Calu3 (cell line): ENCODE data around the gene SHC1. TPM values are rescaled to one million over a fixed set of nuclear protein-coding genes. Genes with fewer than 3 reads are reported as not detected.

Source experiments
- BruUV-seq: library from RNA; stranded (reverse); fragments of 400-500 nt; replicated peaks from 2 replicates; lab custom pipeline; 2021; lab: Mats Ljungman, UMichigan
- CTCF ChIA-PET: fragments of 300-600 bp; sonication (Branson Sonifier 250); formaldehyde crosslinking; loops from one replicate; lab custom pipeline; 2022; ENCODE audit warnings: antibody characterized with exemption; lab: Charles Lee
- DNase-seq: peaks from one replicate; pipeline ENCODE4 v3.0.0; 2022
- H3K27ac Mint-ChIP-seq: one replicate; pipeline ENCODE4 v1.8.0; 2022; ENCODE audit warnings: mixed read lengths; ENCODE audit not compliant: unreplicated experiment
- H3K27me3 Mint-ChIP-seq: one replicate; pipeline ENCODE4 v1.8.0; 2022; ENCODE audit warnings: mixed read lengths; ENCODE audit not compliant: unreplicated experiment
- H3K36me3 Mint-ChIP-seq: one replicate; pipeline ENCODE4 v1.8.0; 2022; ENCODE audit warnings: mild to moderate bottlenecking, moderate library complexity, mixed read lengths; ENCODE audit not compliant: insufficient read depth, unreplicated experiment
- H3K4me1 Mint-ChIP-seq: one replicate; pipeline ENCODE4 v1.8.0; 2022; ENCODE audit warnings: mild to moderate bottlenecking, low read depth, mixed read lengths; ENCODE audit not compliant: unreplicated experiment
- H3K4me3 Mint-ChIP-seq: one replicate; pipeline ENCODE4 v1.8.0; 2022; ENCODE audit warnings: mild to moderate bottlenecking, low read depth, moderate library complexity, mixed read lengths; ENCODE audit not compliant: unreplicated experiment
- H3K9me3 Mint-ChIP-seq: one replicate; pipeline ENCODE4 v1.8.0; 2022; ENCODE audit warnings: low read depth, mixed read lengths; ENCODE audit not compliant: unreplicated experiment
- intact Hi-C: fragments of 100-400 bp; cut with micrococcal nuclease; formaldehyde crosslinking; loops from one replicate; pipeline ENCODE4 v1.10.0; 2022; ENCODE audit not compliant: unreplicated experiment
- total RNA-seq: library from RNA; stranded (reverse); gene quantifications from 2 replicates; pipeline ENCODE4 v1.2.3, GENCODE V29; 2022
- TF ChIP-seq, protein P1 (sequence below): fragments of 200-600 bp; IDR thresholded peaks from one replicate; pipeline ENCODE4 v1.8.0; 2022; ENCODE audit warnings: antibody characterized with exemption; ENCODE audit not compliant: unreplicated experiment

SHC1 gene
- total RNA-seq, 1 experiment from 2014 or later = 77.5 TPM

DNA sequence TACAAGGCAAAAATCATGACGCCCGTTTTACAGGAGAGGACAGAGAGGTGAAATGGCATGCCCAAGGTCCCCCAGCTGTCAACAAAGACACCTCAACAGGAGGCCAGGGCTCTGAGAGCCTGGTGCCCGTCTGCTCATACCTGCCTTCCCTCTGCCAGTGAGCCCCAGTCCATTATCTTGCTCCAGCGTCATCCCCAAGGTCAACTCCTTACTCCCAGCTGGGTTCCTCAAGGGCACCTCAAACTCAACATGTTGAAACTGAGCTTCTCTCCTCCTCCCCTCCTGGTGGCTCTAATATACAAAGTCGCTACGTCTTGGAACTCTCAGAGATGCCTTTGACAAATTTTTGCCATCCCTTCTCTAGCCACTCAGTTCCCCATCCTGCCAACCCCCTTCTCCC is 17.9 kb downstream of the SHC1 start:
- Mint-ChIP-seq H3K36me3 (peaks cover 48% of the 10 kb centered on the region), H3K4me1 (peaks cover 22% of the 10 kb centered on the region), H3K27me3 (no peaks in the 10 kb centered on the region), H3K4me3 (no peak overlapping the region), H3K9me3 (no peaks in the 10 kb centered on the region), H3K27ac (no peak overlapping the region)
- intact Hi-C loops = no loop called here
- CTCF ChIA-PET = no interaction called here
- no TSS peak for BruUV-seq
- TF ChIP-seq, protein P1, sequence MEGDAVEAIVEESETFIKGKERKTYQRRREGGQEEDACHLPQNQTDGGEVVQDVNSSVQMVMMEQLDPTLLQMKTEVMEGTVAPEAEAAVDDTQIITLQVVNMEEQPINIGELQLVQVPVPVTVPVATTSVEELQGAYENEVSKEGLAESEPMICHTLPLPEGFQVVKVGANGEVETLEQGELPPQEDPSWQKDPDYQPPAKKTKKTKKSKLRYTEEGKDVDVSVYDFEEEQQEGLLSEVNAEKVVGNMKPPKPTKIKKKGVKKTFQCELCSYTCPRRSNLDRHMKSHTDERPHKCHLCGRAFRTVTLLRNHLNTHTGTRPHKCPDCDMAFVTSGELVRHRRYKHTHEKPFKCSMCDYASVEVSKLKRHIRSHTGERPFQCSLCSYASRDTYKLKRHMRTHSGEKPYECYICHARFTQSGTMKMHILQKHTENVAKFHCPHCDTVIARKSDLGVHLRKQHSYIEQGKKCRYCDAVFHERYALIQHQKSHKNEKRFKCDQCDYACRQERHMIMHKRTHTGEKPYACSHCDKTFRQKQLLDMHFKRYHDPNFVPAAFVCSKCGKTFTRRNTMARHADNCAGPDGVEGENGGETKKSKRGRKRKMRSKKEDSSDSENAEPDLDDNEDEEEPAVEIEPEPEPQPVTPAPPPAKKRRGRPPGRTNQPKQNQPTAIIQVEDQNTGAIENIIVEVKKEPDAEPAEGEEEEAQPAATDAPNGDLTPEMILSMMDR = no peak
- no peak for DNase-seq

DNA sequence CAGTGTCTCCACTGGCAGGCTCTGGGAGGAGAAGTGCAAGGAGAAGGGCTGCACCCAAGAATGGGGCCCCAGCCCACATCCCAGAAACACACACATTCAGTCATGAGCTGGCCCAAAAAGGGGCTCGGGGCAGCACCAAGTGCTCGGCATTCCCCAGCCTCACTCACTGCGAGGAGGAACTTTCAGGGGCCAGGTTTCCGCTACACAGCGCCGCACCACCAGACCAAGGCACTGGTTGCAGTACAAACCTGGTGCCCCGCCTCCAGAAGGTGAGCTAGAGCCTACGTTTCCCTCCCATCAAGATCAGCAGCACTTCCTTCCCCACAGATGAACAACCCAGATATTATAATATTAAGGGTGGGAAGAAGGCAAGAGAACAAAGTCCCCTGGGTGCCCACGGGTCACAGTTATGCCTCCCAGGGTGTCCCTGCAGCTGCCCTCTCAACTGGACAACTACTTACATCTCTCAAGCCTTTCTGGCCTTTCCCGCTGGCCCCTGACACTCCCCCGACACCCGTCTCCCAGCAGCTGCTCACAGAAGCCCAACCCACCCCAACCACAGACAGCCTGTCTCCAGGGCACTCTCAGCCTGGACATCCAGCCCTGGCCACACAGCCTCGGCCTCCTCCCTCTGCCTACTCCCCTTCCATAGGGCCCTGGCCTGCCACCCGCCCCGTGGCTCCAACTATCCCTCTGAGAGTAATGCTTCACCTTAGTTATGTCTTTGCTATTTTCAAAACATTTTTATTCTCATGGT is 18.5 kb downstream of the SHC1 start:
- CTCF ChIA-PET = interaction anchor here (0.6 kb wide), 1 partner anchor 537 kb away, joined by 3 read pairs; no protein-coding TSS in a partner anchor
- TF ChIP-seq, protein P1 = no peak
- Mint-ChIP-seq H3K36me3 (peaks cover 44% of the 10 kb centered on the region), H3K4me3 (no peak overlapping the region), H3K27ac (no peak overlapping the region), H3K9me3 (no peaks in the 10 kb centered on the region), H3K4me1 (peaks cover 17% of the 10 kb centered on the region), H3K27me3 (no peaks in the 10 kb centered on the region)
- no peak for DNase-seq
- intact Hi-C loops = no loop called here
- no TSS peak for BruUV-seq

DNA sequence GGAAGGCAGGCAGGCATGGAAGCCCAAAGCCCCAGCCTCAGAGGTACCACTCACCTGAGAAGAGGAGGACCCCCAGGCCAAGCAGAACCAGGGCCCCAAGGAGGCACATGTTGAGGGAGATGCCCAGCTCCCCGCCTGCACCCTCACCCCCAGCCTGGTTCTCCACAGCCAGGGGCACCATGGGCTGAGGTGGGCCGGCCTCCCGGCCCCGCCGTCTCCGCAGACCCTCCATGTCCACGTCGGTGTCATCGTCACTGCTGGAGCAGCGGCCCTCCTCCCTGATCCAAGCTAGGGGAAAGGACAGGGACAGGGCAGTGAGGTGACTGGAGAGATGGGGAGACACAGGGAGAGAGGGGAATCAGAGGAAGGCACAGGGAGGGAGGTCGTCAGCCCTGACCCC is 22.5 kb downstream of the SHC1 start:
- H3K4me3 Mint-ChIP-seq = no peak overlapping the region
- no peak overlapping the region for H3K27ac Mint-ChIP-seq
- peaks cover 23% of the 10 kb centered on the region for H3K36me3 Mint-ChIP-seq
- H3K9me3 Mint-ChIP-seq = no peaks in the 10 kb centered on the region
- peaks cover 8% of the 10 kb centered on the region for H3K4me1 Mint-ChIP-seq
- H3K27me3 Mint-ChIP-seq = no peaks in the 10 kb centered on the region
- TF ChIP-seq, protein P1 = no peak
- CTCF ChIA-PET = no interaction called here
- intact Hi-C loops = no loop called here
- no TSS peak for BruUV-seq
- DNase-seq = no peak

DNA sequence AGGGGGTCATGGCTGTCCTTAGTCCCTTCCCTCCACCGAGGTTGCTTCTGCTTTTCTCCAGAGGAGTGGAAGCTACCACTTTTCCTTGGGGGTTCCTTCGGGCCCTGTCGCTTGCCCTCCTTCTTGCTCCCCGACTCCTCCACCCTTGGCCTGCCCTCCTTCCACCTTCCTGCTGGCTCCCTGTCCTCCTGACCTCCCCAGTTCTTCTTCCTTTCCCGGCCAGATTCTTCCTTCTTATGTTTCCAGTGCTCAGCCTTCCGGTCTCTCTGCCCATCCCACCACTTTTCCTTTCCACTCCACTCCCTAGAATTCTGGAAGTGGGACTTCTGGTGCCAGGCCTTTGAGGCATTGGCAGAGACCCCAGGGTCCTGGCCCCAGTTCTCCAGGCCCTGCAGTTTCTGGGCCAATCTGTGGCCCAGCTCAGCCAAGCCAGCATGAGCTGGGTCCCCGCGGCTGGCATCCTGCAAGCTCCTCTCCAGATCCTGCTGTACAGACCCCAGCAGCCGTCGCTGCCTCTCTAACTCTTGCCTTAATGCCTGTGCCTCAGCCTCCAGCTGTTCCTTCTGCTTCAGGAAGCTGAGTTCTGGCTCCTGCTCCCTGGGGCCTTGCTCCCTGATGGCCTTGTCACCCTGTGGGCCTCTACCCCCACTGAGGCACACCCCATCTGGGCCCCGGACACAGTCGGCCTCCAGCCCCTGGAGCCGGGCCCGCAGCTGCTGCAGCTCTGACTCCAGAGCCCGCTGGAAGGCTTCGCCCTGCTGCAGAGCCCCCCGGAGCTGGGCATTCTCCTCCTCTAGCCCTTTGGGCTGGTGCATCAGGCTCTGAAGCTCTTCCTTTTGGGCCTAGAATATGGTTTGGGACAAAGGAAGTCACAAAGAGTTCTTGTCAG is 24.3 kb downstream of the SHC1 start:
- CTCF ChIA-PET = no interaction called here
- no TSS peak for BruUV-seq
- Mint-ChIP-seq H3K36me3 (peaks cover 12% of the 10 kb centered on the region), H3K4me1 (peaks cover 8% of the 10 kb centered on the region), H3K9me3 (no peaks in the 10 kb centered on the region), H3K27me3 (no peaks in the 10 kb centered on the region), H3K4me3 (no peak overlapping the region), H3K27ac (no peak overlapping the region)
- TF ChIP-seq, protein P1 = no peak
- no peak for DNase-seq
- intact Hi-C loops = no loop called here
